Adrenal gland (tissue), 12 donors: ENCODE measurements around the gene SNRNP200. TPM values are rescaled to one million over a fixed set of nuclear protein-coding genes. Genes with fewer than 3 reads are reported as not detected.

ENCODE experiments used
- DNase-seq, 7 donors: peaks; one replicate each; pipeline ENCODE4 v3.0.0-alpha.2; 2019 to 2020
- H3K27ac ChIP-seq, 5 donors: fragments of 200-600 bp; sonication (generic) in 4 of 5; 1 replicate in 3 of 5; 2 replicates in 2 of 5; pipeline versions ENCODE4 v1.5.1 to v1.8.0; 2016 to 2020; ENCODE audit warnings: mild to moderate bottlenecking in 1 of 5
- H3K27me3 ChIP-seq: fragments of 200-600 bp; 2 replicates; pipeline ENCODE4 v1.8.0; 2021
- H3K36me3 ChIP-seq, 2 donors: fragments of 200-600 bp; replicated peaks in 1 of 2; 1 replicate in 1 of 2; 2 replicates in 1 of 2; pipeline versions ENCODE4 v1.5.1 to v1.8.0; 2018 to 2022
- H3K4me1 ChIP-seq, 2 donors: fragments of 200-600 bp; replicated peaks in 1 of 2; 1 replicate in 1 of 2; 2 replicates in 1 of 2; pipeline versions ENCODE4 v1.5.1 to v1.8.0; 2018 to 2021
- H3K4me3 ChIP-seq, 4 donors: fragments of 200-600 bp; sonication (generic) in 3 of 4; one replicate each; pipeline ENCODE4 v1.5.1; 2016 to 2018
- H3K9me3 ChIP-seq, 3 donors: fragments of 200-600 bp; sonication (generic) in 1 of 3; replicated peaks in 1 of 3; 1 replicate in 2 of 3; 2 replicates in 1 of 3; pipeline versions ENCODE4 v1.5.1 to v1.8.0; 2016 to 2021
- CTCF ChIP-seq, 6 experiments: fragments of 450-650 bp in 4 of 6; fragments of 200-600 bp in 2 of 6; sonication (generic) in 1 of 6; IDR thresholded peaks; 1 replicate in 5 of 6; 2 replicates in 1 of 6; pipeline versions ENCODE4 v1.5.1 to v1.8.0; 2016 to 2021; ENCODE audit warnings: antibody characterized with exemption in 6 of 6, mild to moderate bottlenecking in 2 of 6, moderate library complexity in 1 of 6
- POLR2A ChIP-seq, 2 donors: fragments of 450-650 bp; IDR thresholded peaks; one replicate each; pipeline ENCODE4 v1.6.1; 2017; ENCODE audit warnings: antibody characterized with exemption in 2 of 2, mild to moderate bottlenecking in 2 of 2, moderate library complexity in 1 of 2
- WGBS, 4 donors: extraction: QIAGEN DNeasy Blood & Tissue Kit in 2 of 4; methylation state at CpG; one replicate each; pipeline versions ENCODE4 v1.1.5 to v1.1.7; 2013 to 2017; 5-methylcytosine and 5-hydroxymethylcytosine counted together
- intact Hi-C, 2 donors: fragments of 100-400 bp; cut with DNase I; formaldehyde crosslinking; loops; one replicate each; pipeline versions ENCODE4 v1.14.1 to v1.15.0; 2022 to 2023
- polyA plus RNA-seq, 3 donors: library from polyadenylated mRNA; stranded (reverse); fragments of 200-250 nt in 2 of 3; fragments of 350-450 nt in 1 of 3; fragmentation: Illumina TruSeq in 1 of 3; extraction: RNeasy Lipid Tissue Mini Kit (QIAGEN cat#74804) in 1 of 3; gene quantifications; one replicate each; pipeline ENCODE4 v1.2.3, GENCODE V29; 2013 to 2014
- total RNA-seq, 9 donors: library from RNA; depleted of rRNA in 4 of 9; stranded (reverse); fragments of >200 nt in 4 of 9; fragments of 120-200 nt in 1 of 9; fragmentation: NEBNext Ultra II Directional in 1 of 9; extraction: Animal tissue kit (Norgen Biotek cat#: 25700) in 1 of 9; gene quantifications; one replicate each; pipeline versions ENCODE4 v1.1.0 to v1.2.4, GENCODE V29; 2013 to 2023
- donor health status: healthy with polysubstance abuse.
- donor health status: Bipolar disorder and iron deficiency.
- donor health status: DM: yes; HTN: yes; CAD: no.
- donor health status: DM: no; HTN: no; CAD: no.
- donor health status: DM: no; HTN: no; CAD: no.
- donor health status: DM: yes; HTN: yes; CAD: no.

SNRNP200 gene
- total and polyA plus RNA-seq, 12 donors: 50.4 to 117 (median 96.1) TPM

DNA sequence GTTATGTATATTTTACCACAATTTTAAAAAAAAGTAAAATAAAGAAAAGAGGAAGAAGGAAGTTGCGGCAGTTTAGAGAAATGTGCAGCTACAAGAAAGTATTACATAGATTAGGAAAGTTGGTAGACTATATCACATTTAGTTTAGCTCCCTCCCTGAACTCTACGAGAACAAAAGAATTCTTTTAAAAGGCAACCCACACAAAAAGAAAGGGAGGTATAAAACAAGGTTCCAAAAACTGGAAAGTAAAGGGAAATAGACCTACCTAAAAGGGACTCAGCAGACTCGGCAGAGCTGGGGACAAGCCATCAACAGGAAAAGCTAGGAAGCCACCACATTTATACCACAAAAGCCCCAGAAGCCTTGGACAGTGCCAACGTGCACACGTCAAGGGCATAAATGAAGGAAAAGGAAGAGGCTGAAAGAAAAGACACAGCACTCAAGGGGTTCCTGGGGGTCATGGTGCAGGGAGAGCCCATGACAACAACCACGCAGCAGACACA is 48.7 kb downstream of the SNRNP200 start:
- no peak for DNase-seq
- H3K36me3 ChIP-seq: peaks cover 0 to 43% of the 10 kb centered on the region in 2 donors
- H3K9me3 ChIP-seq: no peaks in the 10 kb centered on the region
- H3K27ac ChIP-seq: peak overlapping the region; percentile 53 to 95 (median 92)
- H3K27me3 ChIP-seq: no peaks in the 10 kb centered on the region
- intact Hi-C loops: loop anchor here in 1 of 2 donors (10.0 kb wide), 1 partner anchor 52 kb away; the partner anchor contains the start of gene STARD7
- no peak for TF ChIP-seq POLR2A (IDR thresholded peaks at IDR 0.05)
- no peak for TF ChIP-seq CTCF (IDR thresholded peaks at IDR 0.05)
- H3K4me1 ChIP-seq: peaks cover 55 to 91% of the 10 kb centered on the region in 2 donors
- WGBS, 4 donors: 46 to 55% (median 52%) methylated on average over 6 of the region's 6 CpGs
- no peak overlapping the region for H3K4me3 ChIP-seq

GRCh38 chr2:96254571-96254970 is 50.8 kb downstream of the SNRNP200 start:
- TF ChIP-seq POLR2A (IDR thresholded peaks at IDR 0.05) (peak in 1 of 2 donors; percentile 23), CTCF (IDR thresholded peaks at IDR 0.05) (no peak)
- WGBS, 4 donors: 72 to 91% (median 79%) methylated on average over 11 of the region's 11 CpGs
- intact Hi-C loops: loop anchor here (5.0 to 10.0 kb wide), 2 partner anchors 50 to 52 kb away; partner anchors contain the start of gene STARD7 (in 1 of the 2)
- no peak overlapping the region for H3K4me3 ChIP-seq
- peaks cover 48 to 87% of the 10 kb centered on the region in 2 donors for H3K4me1 ChIP-seq
- peak overlapping the region in 2 of 5 donors; percentile 92 to 95 for H3K27ac ChIP-seq
- peak in 4 of 7 donors; percentile 45 to 69 (median 60) for DNase-seq
- peaks cover 0 to 38% of the 10 kb centered on the region in 2 donors for H3K36me3 ChIP-seq
- no peaks in the 10 kb centered on the region for H3K9me3 ChIP-seq
- H3K27me3 ChIP-seq: no peaks in the 10 kb centered on the region

GRCh38 chr2:96253006-96253405 is 52.3 kb downstream of the SNRNP200 start:
- peaks cover 0 to 38% of the 10 kb centered on the region in 2 donors for H3K36me3 ChIP-seq
- peak overlapping the region in 4 of 5 donors; percentile 76 to 95 (median 84) for H3K27ac ChIP-seq
- H3K4me1 ChIP-seq: peaks cover 33 to 73% of the 10 kb centered on the region in 2 donors
- intact Hi-C loops: loop anchor here (5.0 to 10.0 kb wide), 2 partner anchors 48 to 51 kb away; partner anchors contain the start of gene STARD7 (in 1 of the 2)
- H3K4me3 ChIP-seq: no peak overlapping the region
- H3K9me3 ChIP-seq: no peaks in the 10 kb centered on the region
- no peak for TF ChIP-seq CTCF (IDR thresholded peaks at IDR 0.05)
- TF ChIP-seq POLR2A (IDR thresholded peaks at IDR 0.05): no peak
- WGBS, 4 donors: 60 to 81% (median 69%) methylated on average over 7 of the region's 7 CpGs
- no peak for DNase-seq
- H3K27me3 ChIP-seq: no peaks in the 10 kb centered on the region

DNA sequence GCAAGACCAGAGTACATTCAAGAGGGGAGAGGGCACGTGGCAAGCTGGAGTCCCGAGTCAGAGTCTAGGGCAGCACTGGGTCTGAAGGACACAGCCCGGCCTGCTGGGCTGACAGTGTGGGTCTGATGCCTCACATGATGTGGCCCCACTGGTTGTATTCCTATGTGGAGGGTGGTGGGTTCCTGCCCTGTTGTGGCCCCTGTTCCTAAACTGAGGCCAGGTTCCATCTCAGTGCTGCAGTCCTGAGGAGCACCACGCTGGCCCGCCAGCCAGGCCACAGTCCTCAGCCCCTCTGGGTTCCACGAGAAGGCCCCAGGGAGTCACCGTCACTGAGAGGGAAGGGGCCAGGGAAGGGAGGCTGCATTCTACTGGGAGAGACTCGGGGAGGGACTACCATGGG is 52.8 kb downstream of the SNRNP200 start:
- intact Hi-C loops: loop anchor here (5.0 to 10.0 kb wide), 2 partner anchors 48 to 50 kb away; partner anchors contain the start of gene STARD7 (in 1 of the 2)

More for the DNA sequence above, 52.8 kb downstream of the SNRNP200 start:
- no peak overlapping the region for H3K4me3 ChIP-seq
- peaks cover 28 to 72% of the 10 kb centered on the region in 2 donors for H3K4me1 ChIP-seq
- WGBS, 4 donors: 71 to 79% (median 76%) methylated on average over 6 to 8 of the region's 8 CpGs
- no peaks in the 10 kb centered on the region for H3K27me3 ChIP-seq
- H3K9me3 ChIP-seq: no peaks in the 10 kb centered on the region
- DNase-seq: no peak
- H3K36me3 ChIP-seq: peaks cover 0 to 38% of the 10 kb centered on the region in 2 donors
- no peak for TF ChIP-seq POLR2A (IDR thresholded peaks at IDR 0.05)
- TF ChIP-seq CTCF (IDR thresholded peaks at IDR 0.05): no peak
- peak overlapping the region; percentile 55 to 95 (median 76) for H3K27ac ChIP-seq
